K562 (cell line): ENCODE data around the gene KBTBD12. TPM values are rescaled to one million over a fixed set of nuclear protein-coding genes. Genes with fewer than 3 reads are reported as not detected.

Experiments used
- BCOR ChIP-seq: fragments of 450-650 bp; IDR thresholded peaks from 2 replicates; pipeline ENCODE4 v1.6.1; 2016
- CHD2 ChIP-seq: IDR thresholded peaks from 2 replicates; pipeline ENCODE4 v1.6.1; 2011; ENCODE audit warnings: low read depth, low read length
- CREB1 ChIP-seq, 2 experiments: sonication (generic) in 1 of 2; formaldehyde crosslinking in 1 of 2; IDR thresholded peaks; 2 replicates each; pipeline versions ENCODE4 v1.6.1 to v1.8.0; 2012 to 2022; ENCODE audit warnings: inconsistent platforms in 1 of 2, mild to moderate bottlenecking in 1 of 2, missing genetic modification reagents in 1 of 2, moderate library complexity in 1 of 2
- CREBBP ChIP-seq: IDR thresholded peaks from one replicate; pipeline ENCODE4 v1.6.1; 2012; ENCODE audit warnings: low read depth, mild to moderate bottlenecking, control low read depth, inconsistent platforms, low read length
- DDX20 ChIP-seq: fragments of 450-650 bp; IDR thresholded peaks from 2 replicates; pipeline ENCODE4 v1.6.1; 2016; ENCODE audit warnings: missing genetic modification characterization, low read depth, mild to moderate bottlenecking, missing compliant biosample characterization, moderate library complexity
- ELF2 ChIP-seq: fragments of 250-450 bp; sonication (Bioruptor Pico); IDR thresholded peaks from 2 replicates; pipeline ENCODE4 v1.5.0; 2021; ENCODE audit warnings: mild to moderate bottlenecking
- ESRRB ChIP-seq: fragments of 250-450 bp; sonication (Bioruptor Pico); IDR thresholded peaks from 2 replicates; pipeline ENCODE4 v1.5.0; 2020; ENCODE audit warnings: mild to moderate bottlenecking, moderate library complexity, borderline replicate concordance
- HNRNPK ChIP-seq: fragments of 200-400 bp; formaldehyde crosslinking; IDR thresholded peaks from one replicate; pipeline ENCODE4 v1.6.1; 2018; ENCODE audit warnings: mild to moderate bottlenecking, low read depth, low read length; ENCODE audit not compliant: poor library complexity, severe bottlenecking
- MAFK ChIP-seq: IDR thresholded peaks from 2 replicates; pipeline ENCODE4 v1.6.1; 2011; ENCODE audit warnings: low read length, improper control_type of control experiment
- NCOA1 ChIP-seq: fragments of 450-650 bp; IDR thresholded peaks from 2 replicates; pipeline ENCODE4 v1.6.1; 2016; ENCODE audit warnings: low read depth
- SMC3 ChIP-seq: conservative IDR thresholded peaks from 2 replicates; pipeline ENCODE4 v1.6.1; 2011; ENCODE audit warnings: low read depth, low read length, improper control_type of control experiment; ENCODE audit not compliant: insufficient read depth
- ZNF121 ChIP-seq: sonication (generic); formaldehyde crosslinking; conservative IDR thresholded peaks from 2 replicates; pipeline ENCODE4 v1.8.0; 2022; ENCODE audit warnings: missing genetic modification reagents
- ZNF695 ChIP-seq: fragments of 450-650 bp; formaldehyde crosslinking; IDR thresholded peaks from 2 replicates; pipeline ENCODE4 v1.4.0; 2020; ENCODE audit warnings: mild to moderate bottlenecking, moderate library complexity
- polyA plus RNA-seq, 8 experiments: library from polyadenylated mRNA; depleted of rRNA in 4 of 8; stranded (reverse) in 5 of 8; unstranded in 3 of 8; fragments of >200 nt; fragmentation: Nextera tagmentation in 2 of 8; fragmentation: Illumina TruSeq in 1 of 8; extraction: Ambion mirVana in 2 of 8; extraction: Trizol in 1 of 8; gene quantifications; 2 replicates each; pipeline versions ENCODE4 v1.2.1 to v1.2.3, GENCODE V29; 2011 to 2014; ENCODE audit warnings: inconsistent platforms in 1 of 8, missing spikeins in 1 of 8
- total RNA-seq, 7 experiments: library from RNA; depleted of rRNA in 6 of 7; stranded (reverse); fragments of >200 nt in 6 of 7; fragmentation: Illumina TruSeq in 2 of 7; extraction: Trizol in 2 of 7; gene quantifications; 2 replicates each; pipeline versions ENCODE4 v1.2.1 to v1.2.3, GENCODE V29; 2011 to 2021; ENCODE audit warnings: low replicate concordance in 1 of 7
- TF ChIP-seq, protein P1 (sequence below): fragments of 450-650 bp; IDR thresholded peaks from 2 replicates; pipeline ENCODE4 v1.6.1; 2017; ENCODE audit warnings: antibody characterized with exemption, mild to moderate bottlenecking
- TF ChIP-seq, protein P2 (sequence below): fragments of 450-650 bp; IDR thresholded peaks from 2 replicates; pipeline ENCODE4 v1.6.1; 2014; ENCODE audit warnings: low read depth, mild to moderate bottlenecking, moderate library complexity, borderline replicate concordance

The KBTBD12 gene
- total and polyA plus RNA-seq, 9 of the 15 experiments (the other 6 are each of a cell fraction or from before 2014, with no cell fraction given), result not detected

DNA sequence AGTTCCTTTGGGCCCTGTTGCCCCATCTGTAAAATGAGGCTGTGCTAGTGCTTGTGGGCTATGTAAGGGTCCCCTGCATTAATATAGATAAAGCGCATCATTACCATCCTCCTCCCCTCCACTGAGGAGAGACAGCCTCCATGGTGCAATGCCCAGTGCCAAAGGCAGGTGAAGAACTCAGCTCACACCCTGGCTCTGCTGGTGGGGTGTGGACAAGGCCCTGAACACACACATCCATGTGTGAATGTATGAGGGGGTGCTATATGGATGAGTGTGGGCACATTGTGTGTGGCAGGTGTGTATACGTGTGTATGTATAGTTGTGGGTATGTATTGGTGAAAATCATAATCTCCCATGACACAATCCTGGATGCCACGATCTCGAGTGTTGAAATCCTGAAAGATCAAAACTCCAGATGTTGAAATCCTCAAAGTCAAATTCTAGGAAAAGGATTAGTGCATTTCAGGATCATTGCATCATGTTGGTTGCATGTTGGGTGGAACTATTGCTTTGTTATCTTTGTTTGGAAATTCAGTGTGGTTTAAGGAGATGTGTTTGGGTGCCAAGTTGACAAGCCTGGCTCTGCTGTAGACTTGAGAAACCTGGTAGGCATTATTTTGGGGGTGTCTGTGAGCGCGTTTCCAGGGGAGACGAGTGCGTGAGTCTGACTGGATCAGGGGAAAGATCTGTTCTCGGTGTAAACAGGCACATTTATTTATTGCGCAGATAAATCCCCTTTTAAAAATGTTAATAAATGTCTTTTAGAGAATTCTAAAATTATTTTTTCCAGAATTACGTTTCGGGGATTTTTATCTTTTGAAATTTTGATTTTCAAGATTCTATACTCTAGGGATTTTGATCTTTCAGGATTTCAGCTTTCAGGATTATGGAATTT lies 95.2 kb downstream of the KBTBD12 start (continued):
- TF ChIP-seq, protein P1, sequence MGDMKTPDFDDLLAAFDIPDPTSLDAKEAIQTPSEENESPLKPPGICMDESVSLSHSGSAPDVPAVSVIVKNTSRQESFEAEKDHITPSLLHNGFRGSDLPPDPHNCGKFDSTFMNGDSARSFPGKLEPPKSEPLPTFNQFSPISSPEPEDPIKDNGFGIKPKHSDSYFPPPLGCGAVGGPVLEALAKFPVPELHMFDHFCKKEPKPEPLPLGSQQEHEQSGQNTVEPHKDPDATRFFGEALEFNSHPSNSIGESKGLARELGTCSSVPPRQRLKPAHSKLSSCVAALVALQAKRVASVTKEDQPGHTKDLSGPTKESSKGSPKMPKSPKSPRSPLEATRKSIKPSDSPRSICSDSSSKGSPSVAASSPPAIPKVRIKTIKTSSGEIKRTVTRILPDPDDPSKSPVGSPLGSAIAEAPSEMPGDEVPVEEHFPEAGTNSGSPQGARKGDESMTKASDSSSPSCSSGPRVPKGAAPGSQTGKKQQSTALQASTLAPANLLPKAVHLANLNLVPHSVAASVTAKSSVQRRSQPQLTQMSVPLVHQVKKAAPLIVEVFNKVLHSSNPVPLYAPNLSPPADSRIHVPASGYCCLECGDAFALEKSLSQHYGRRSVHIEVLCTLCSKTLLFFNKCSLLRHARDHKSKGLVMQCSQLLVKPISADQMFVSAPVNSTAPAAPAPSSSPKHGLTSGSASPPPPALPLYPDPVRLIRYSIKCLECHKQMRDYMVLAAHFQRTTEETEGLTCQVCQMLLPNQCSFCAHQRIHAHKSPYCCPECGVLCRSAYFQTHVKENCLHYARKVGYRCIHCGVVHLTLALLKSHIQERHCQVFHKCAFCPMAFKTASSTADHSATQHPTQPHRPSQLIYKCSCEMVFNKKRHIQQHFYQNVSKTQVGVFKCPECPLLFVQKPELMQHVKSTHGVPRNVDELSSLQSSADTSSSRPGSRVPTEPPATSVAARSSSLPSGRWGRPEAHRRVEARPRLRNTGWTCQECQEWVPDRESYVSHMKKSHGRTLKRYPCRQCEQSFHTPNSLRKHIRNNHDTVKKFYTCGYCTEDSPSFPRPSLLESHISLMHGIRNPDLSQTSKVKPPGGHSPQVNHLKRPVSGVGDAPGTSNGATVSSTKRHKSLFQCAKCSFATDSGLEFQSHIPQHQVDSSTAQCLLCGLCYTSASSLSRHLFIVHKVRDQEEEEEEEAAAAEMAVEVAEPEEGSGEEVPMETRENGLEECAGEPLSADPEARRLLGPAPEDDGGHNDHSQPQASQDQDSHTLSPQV, result no peak
- TF ChIP-seq ESRRB (CRISPR knock-in tag) (no peak), CHD2 (no peak), BCOR (no peak; the same call in 1 of the 2 replicates), DDX20 (no peak), CREB1 (IDR thresholded peaks at IDR 0.05) (no peak), CREB1 (CRISPR knock-in tag; IDR thresholded peaks at IDR 0.05) (no peak), CREBBP (no peak), SMC3 (no peak), ZNF695 (CRISPR knock-in tag) (no peak), NCOA1 (no peak; the same call in 1 of the 2 replicates), ZNF121 (CRISPR knock-in tag) (no peak), MAFK (no peak), HNRNPK (no peak), ELF2 (CRISPR knock-in tag) (no peak)
- TF ChIP-seq, protein P2, sequence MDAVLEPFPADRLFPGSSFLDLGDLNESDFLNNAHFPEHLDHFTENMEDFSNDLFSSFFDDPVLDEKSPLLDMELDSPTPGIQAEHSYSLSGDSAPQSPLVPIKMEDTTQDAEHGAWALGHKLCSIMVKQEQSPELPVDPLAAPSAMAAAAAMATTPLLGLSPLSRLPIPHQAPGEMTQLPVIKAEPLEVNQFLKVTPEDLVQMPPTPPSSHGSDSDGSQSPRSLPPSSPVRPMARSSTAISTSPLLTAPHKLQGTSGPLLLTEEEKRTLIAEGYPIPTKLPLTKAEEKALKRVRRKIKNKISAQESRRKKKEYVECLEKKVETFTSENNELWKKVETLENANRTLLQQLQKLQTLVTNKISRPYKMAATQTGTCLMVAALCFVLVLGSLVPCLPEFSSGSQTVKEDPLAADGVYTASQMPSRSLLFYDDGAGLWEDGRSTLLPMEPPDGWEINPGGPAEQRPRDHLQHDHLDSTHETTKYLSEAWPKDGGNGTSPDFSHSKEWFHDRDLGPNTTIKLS, result no peak
